ENCODE measurements around the gene LIN54. TPM values are rescaled to one million over a fixed set of nuclear protein-coding genes. Genes with fewer than 3 reads are reported as not detected.

Gene LIN54
- polyA plus RNA-seq, 2 of the 4 experiments (the other 2 are of a cell fraction): 6.7 to 12.7 TPM

GRCh38 chr4:82898322-82899243 is 112.0 kb downstream of the LIN54 start:
- peak overlapping the region; percentile 76 to 97; a peak in 5 of 6 replicates for H3K27ac ChIP-seq
- WGBS (ENCODE audit: missing lambda C conversion rate): 21% methylated on average over 7 of the region's 7 CpGs
- ChIA-PET POLR2A (interaction anchor here (2.1 kb wide), 2 partner anchors 7 to 136 kb away, joined by 15 to 20 read pairs; partner anchors contain the start of genes COPS4 and SEC31A), CTCF (interaction anchor here (1.4 to 1.9 kb wide), 4 partner anchors 9 to 114 kb away, joined by 3 to 8 read pairs (median 6); partner anchors contain the start of gene LIN54)
- peak overlapping the region; percentile 75 for H3K4me3 ChIP-seq
- peak overlapping the region; percentile 91 for H3K4me2 ChIP-seq
- ATAC-seq (no peak), DNase-seq (ENCODE audit: low read depth in 1 of 2, low spot score in 1 of 2) (peak; percentile 10 to 59), FAIRE-seq (no peak)
- TF ChIP-seq HDAC2 (IDR thresholded peaks at IDR 0.05) (no peak), ZC3H11A (IDR thresholded peaks at IDR 0.05) (no peak), NFE2L2 (conservative IDR thresholded peaks at IDR 0.05; ENCODE audit: low read length) (no peak), CBX8 (IDR thresholded peaks at IDR 0.05) (no peak), CTCF (IDR thresholded peaks at IDR 0.05) (peak; percentile 55), HES2 (IDR thresholded peaks at IDR 0.05) (no peak), EHMT2 (IDR thresholded peaks at IDR 0.05; ENCODE audit: low read depth) (no peak), CEBPB (IDR thresholded peaks at IDR 0.05) (no peak), SREBF2 (IDR thresholded peaks at IDR 0.05) (no peak), FOSL2 (IDR thresholded peaks at IDR 0.05) (no peak), FOSL2 (CRISPR knock-in tag; IDR thresholded peaks at IDR 0.05) (peak; percentile 89), HOXA7 (CRISPR knock-in tag; IDR thresholded peaks at IDR 0.05) (no peak), NPAS2 (CRISPR knock-in tag; IDR thresholded peaks at IDR 0.05; ENCODE audit: borderline replicate concordance) (no peak), TFCP2L1 (CRISPR knock-in tag; IDR thresholded peaks at IDR 0.05) (no peak), KDM5A (IDR thresholded peaks at IDR 0.05) (no peak)
- H3K4me1 ChIP-seq: peaks cover 28% of the 10 kb centered on the region; the same call in 2 of the 3 replicates
- no peaks in the 10 kb centered on the region for H3K9me3 ChIP-seq

DNA sequence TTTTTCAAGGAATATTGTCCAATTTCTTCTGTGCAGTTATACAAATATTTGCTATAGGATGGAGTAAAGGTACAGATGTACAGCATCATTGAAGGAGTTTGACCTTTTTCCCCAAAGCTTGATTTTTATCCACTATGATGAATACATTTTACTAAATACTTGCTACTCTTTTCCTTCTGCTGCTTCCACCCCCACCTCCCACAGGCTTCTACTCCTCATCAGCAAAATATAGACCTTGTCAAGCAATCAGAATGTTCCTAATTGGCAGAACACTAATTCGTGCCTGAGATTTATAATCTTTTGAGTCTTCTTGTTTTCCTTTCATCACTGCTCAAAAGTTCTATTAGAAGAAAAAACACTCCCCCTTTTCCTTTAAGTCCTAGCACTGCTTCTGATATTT is 113.9 kb downstream of the LIN54 start:
- no peak for ATAC-seq
- WGBS (ENCODE audit: missing lambda C conversion rate): 78% methylated on average over 1 of the region's 1 CpG
- H3K4me1 ChIP-seq: peaks cover 28% of the 10 kb centered on the region; the same call in 2 of the 3 replicates
- DNase-seq (ENCODE audit: low read depth in 1 of 2, low spot score in 1 of 2): no peak
- H3K9me3 ChIP-seq: no peaks in the 10 kb centered on the region
- FAIRE-seq: no peak
- no peak overlapping the region; the same call in 2 of the 3 replicates for H3K4me2 ChIP-seq
- H3K27ac ChIP-seq: no peak overlapping the region
- CTCF ChIA-PET: no interaction called here
- POLR2A ChIA-PET: no interaction called here
- no peak overlapping the region for H3K4me3 ChIP-seq
- TF ChIP-seq CBX8 (IDR thresholded peaks at IDR 0.05) (no peak), ZNF302 (CRISPR knock-in tag; IDR thresholded peaks at IDR 0.05) (no peak), ESRRA (IDR thresholded peaks at IDR 0.05; ENCODE audit: borderline replicate concordance, low read length) (no peak), JUNB (IDR thresholded peaks at IDR 0.05) (no peak), HES2 (IDR thresholded peaks at IDR 0.05) (no peak), RFX5 (IDR thresholded peaks at IDR 0.05) (no peak), SMC3 (IDR thresholded peaks at IDR 0.05) (no peak), EP300 (IDR thresholded peaks at IDR 0.05) (no peak), SREBF2 (IDR thresholded peaks at IDR 0.05) (no peak), POLR2A (IDR thresholded peaks at IDR 0.05; ENCODE audit: low read length) (no peak), HOXB5 (CRISPR knock-in tag; IDR thresholded peaks at IDR 0.05) (no peak), KDM5A (IDR thresholded peaks at IDR 0.05) (no peak), HDAC2 (IDR thresholded peaks at IDR 0.05) (no peak), JUN (IDR thresholded peaks at IDR 0.05) (no peak), ZFP36 (IDR thresholded peaks at IDR 0.05; ENCODE audit: borderline replicate concordance, partially characterized antibody) (no peak), RNF2 (IDR thresholded peaks at IDR 0.05; ENCODE audit: borderline replicate concordance, low read depth) (no peak)
- TF ChIP-seq, protein P1, sequence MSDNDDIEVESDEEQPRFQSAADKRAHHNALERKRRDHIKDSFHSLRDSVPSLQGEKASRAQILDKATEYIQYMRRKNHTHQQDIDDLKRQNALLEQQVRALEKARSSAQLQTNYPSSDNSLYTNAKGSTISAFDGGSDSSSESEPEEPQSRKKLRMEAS (IDR thresholded peaks at IDR 0.05): no peak
- TF ChIP-seq, protein P2, sequence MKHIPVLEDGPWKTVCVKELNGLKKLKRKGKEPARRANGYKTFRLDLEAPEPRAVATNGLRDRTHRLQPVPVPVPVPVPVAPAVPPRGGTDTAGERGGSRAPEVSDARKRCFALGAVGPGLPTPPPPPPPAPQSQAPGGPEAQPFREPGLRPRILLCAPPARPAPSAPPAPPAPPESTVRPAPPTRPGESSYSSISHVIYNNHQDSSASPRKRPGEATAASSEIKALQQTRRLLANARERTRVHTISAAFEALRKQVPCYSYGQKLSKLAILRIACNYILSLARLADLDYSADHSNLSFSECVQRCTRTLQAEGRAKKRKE (CRISPR knock-in tag; IDR thresholded peaks at IDR 0.05; ENCODE audit: low read depth): no peak
